Measurements from ENCODE around the gene EXOC6B. TPM values are rescaled to one million over a fixed set of nuclear protein-coding genes. Genes with fewer than 3 reads are reported as not detected.

Gene EXOC6B
- total RNA-seq, 4 donors from 2014 or later = 22.6 to 47.3 (median 32.5) TPM

- H3K27ac ChIP-seq = peak overlapping the region; percentile 76 to 93 (median 91)
- peak; percentile 28 to 44 for DNase-seq
- no peaks in the 10 kb centered on the region for H3K27me3 ChIP-seq
- no peaks in the 10 kb centered on the region for H3K9me3 ChIP-seq
- H3K4me1 ChIP-seq = peaks cover 64 to 89% of the 10 kb centered on the region in 2 donors
- WGBS, 2 donors = 60 to 77% methylated on average over 7 of the region's 8 CpGs
- H3K4me3 ChIP-seq (replicated peaks in 1 of 3) = no peak overlapping the region
- no peak for TF ChIP-seq CTCF (IDR thresholded peaks at IDR 0.05)
- no peak for TF ChIP-seq POLR2A (IDR thresholded peaks at IDR 0.05)
- no peaks in the 10 kb centered on the region for H3K36me3 ChIP-seq
- intact Hi-C loops (cut with DNase I) = loop anchor here (10.0 kb wide), 2 partner anchors 525 to 585 kb away; no protein-coding TSS in a partner anchor
Observed at GRCh38 chr2:72139471-72139873, 686.4 kb downstream of the EXOC6B start.

GRCh38 chr2:72138921-72139381, 686.9 kb downstream of the EXOC6B start:
- intact Hi-C loops (cut with DNase I) = loop anchor here (10.0 kb wide), 2 partner anchors 524 to 584 kb away; no protein-coding TSS in a partner anchor
- TF ChIP-seq POLR2A (IDR thresholded peaks at IDR 0.05) = peak in 1 of 2 donors; percentile 60
- no peak for TF ChIP-seq CTCF (IDR thresholded peaks at IDR 0.05)
- WGBS, 2 donors = 30 to 63% methylated on average over 9 to 14 of the region's 14 CpGs

GRCh38 chr2:72138011-72138881, 687.6 kb downstream of the EXOC6B start:
- H3K4me3 ChIP-seq (replicated peaks in 1 of 3) = no peak overlapping the region
- intact Hi-C loops (cut with DNase I) = loop anchor here (10.0 kb wide), 2 partner anchors 523 to 583 kb away; no protein-coding TSS in a partner anchor
- H3K27ac ChIP-seq = peak overlapping the region; percentile 83 to 93 (median 91)
- no peaks in the 10 kb centered on the region for H3K27me3 ChIP-seq
- peaks cover 52 to 77% of the 10 kb centered on the region in 2 donors for H3K4me1 ChIP-seq
- DNase-seq = peak; percentile 31 to 41
- no peaks in the 10 kb centered on the region for H3K9me3 ChIP-seq
- TF ChIP-seq POLR2A (IDR thresholded peaks at IDR 0.05) (no peak), CTCF (IDR thresholded peaks at IDR 0.05) (no peak)
- H3K36me3 ChIP-seq = no peaks in the 10 kb centered on the region
- WGBS, 2 donors = 69 to 70% methylated on average over 2 to 9 of the region's 24 CpGs

More at GRCh38 chr2:72138921-72139381, 686.9 kb downstream of the EXOC6B start:
- Histone ChIP-seq H3K4me1 (peaks cover 59 to 84% of the 10 kb centered on the region in 2 donors), H3K27me3 (no peaks in the 10 kb centered on the region), H3K27ac (peak overlapping the region; percentile 83 to 93 (median 91)), H3K36me3 (no peaks in the 10 kb centered on the region), H3K4me3 (replicated peaks in 1 of 3) (no peak overlapping the region), H3K9me3 (no peaks in the 10 kb centered on the region)
- peak; percentile 91 to 93 for DNase-seq

- WGBS, 2 donors = 19 to 20% methylated on average over 7 of the region's 10 CpGs
- Histone ChIP-seq H3K4me1 (peaks cover 47 to 70% of the 10 kb centered on the region in 2 donors), H3K36me3 (no peaks in the 10 kb centered on the region), H3K27ac (peak overlapping the region; percentile 15 to 93 (median 91)), H3K4me3 (replicated peaks in 1 of 3) (no peak overlapping the region), H3K9me3 (no peaks in the 10 kb centered on the region), H3K27me3 (no peaks in the 10 kb centered on the region)
- DNase-seq = peak; percentile 60 to 69
- intact Hi-C loops (cut with DNase I) = loop anchor here (10.0 kb wide), 2 partner anchors 523 to 583 kb away; no protein-coding TSS in a partner anchor
- TF ChIP-seq CTCF (IDR thresholded peaks at IDR 0.05) (peak; percentile 73 to 95 (median 84)), POLR2A (IDR thresholded peaks at IDR 0.05) (no peak)
Observed at GRCh38 chr2:72137498-72138010, 688.3 kb downstream of the EXOC6B start.
